AG08396 (cell line): ENCODE data around the gene PSMD2.
"Not testable (repeated sequence)": the region's sequence is repeated elsewhere in the genome, so short reads cannot be mapped to it uniquely, and the experiment has no call there.

Source experiments
- DNase-seq: peaks from one replicate; pipeline ENCODE4 v3.0.0; 2012; ENCODE audit warnings: low spot score, mixed read lengths

PSMD2 gene

GRCh38 chr3:184339451-184340135 lies 40.6 kb downstream of the PSMD2 start:
- not testable (repeated sequence) for DNase-seq

- DNase-seq, result no peak
Observed at GRCh38 chr3:184341925-184342324, 42.9 kb downstream of the PSMD2 start.

GRCh38 chr3:184343200-184343876 lies 44.3 kb downstream of the PSMD2 start:
- peak; percentile 53 for DNase-seq

- no peak for DNase-seq
Observed at GRCh38 chr3:184344579-184345316, 45.7 kb downstream of the PSMD2 start.

- peak; percentile 82 for DNase-seq
Observed at GRCh38 chr3:184345317-184346144, 46.5 kb downstream of the PSMD2 start.

GRCh38 chr3:184346480-184347190 lies 47.6 kb downstream of the PSMD2 start:
- no peak for DNase-seq

GRCh38 chr3:184347321-184348056 lies 48.4 kb downstream of the PSMD2 start:
- DNase-seq, result no peak

- no peak for DNase-seq
Observed at GRCh38 chr3:184348057-184348382, 49.0 kb downstream of the PSMD2 start.

GRCh38 chr3:184349563-184350470 lies 50.8 kb downstream of the PSMD2 start:
- no peak for DNase-seq

GRCh38 chr3:184350618-184351017 lies 51.6 kb downstream of the PSMD2 start:
- DNase-seq, result no peak

- no peak for DNase-seq
Observed at GRCh38 chr3:184351511-184352148, 52.6 kb downstream of the PSMD2 start.

- DNase-seq, result no peak
Observed at GRCh38 chr3:184352149-184352785, 53.2 kb downstream of the PSMD2 start.

GRCh38 chr3:184352897-184353545 lies 54.0 kb downstream of the PSMD2 start:
- no peak for DNase-seq

GRCh38 chr3:184353546-184353941 lies 54.5 kb downstream of the PSMD2 start:
- no peak for DNase-seq

- peak; percentile 59 for DNase-seq
Observed at GRCh38 chr3:184354121-184354728, 55.2 kb downstream of the PSMD2 start.

- no peak for DNase-seq
Observed at GRCh38 chr3:184354754-184355153, 55.7 kb downstream of the PSMD2 start.

GRCh38 chr3:184355261-184356040 lies 56.4 kb downstream of the PSMD2 start:
- no peak for DNase-seq
